WTC11 (cell line): ENCODE results near the gene GJE1. TPM values are rescaled to one million over a fixed set of nuclear protein-coding genes. Genes with fewer than 3 reads are reported as not detected.

Experiments
- ATAC-seq: fragments of 200-7000 bp; cut with Tn5 transposase; 2 replicates; pipeline ENCODE4 v1.10.0; 2021; ENCODE audit warnings: mild to moderate bottlenecking, moderate library complexity
- CTCF ChIA-PET: fragments of 300-600 bp; sonication (Branson Sonifier 250); formaldehyde crosslinking; loops from one replicate; lab custom pipeline; 2021; ENCODE audit warnings: antibody characterized with exemption; lab: Charles Lee
- POLR2A ChIA-PET: fragments of 350-600 bp; sonication (Branson Sonifier 250); formaldehyde crosslinking; loops from one replicate; lab custom pipeline; 2021; ENCODE audit warnings: antibody characterized with exemption; lab: Charles Lee
- DNase-seq: peaks from one replicate; pipeline ENCODE4 v3.0.0; 2021; ENCODE audit warnings: low spot score
- H3K27ac Mint-ChIP-seq: 2 replicates; pipeline ENCODE4 v1.8.0; 2021; ENCODE audit warnings: mixed read lengths
- H3K27me3 Mint-ChIP-seq: 2 replicates; pipeline ENCODE4 v1.8.0; 2021; ENCODE audit warnings: low read depth, mild to moderate bottlenecking, moderate library complexity, mixed read lengths
- H3K36me3 Mint-ChIP-seq: 2 replicates; pipeline ENCODE4 v1.8.0; 2021; ENCODE audit warnings: mixed read lengths
- H3K4me1 Mint-ChIP-seq: 2 replicates; pipeline ENCODE4 v1.8.0; 2022; ENCODE audit warnings: mixed read lengths
- H3K4me3 Mint-ChIP-seq: 2 replicates; pipeline ENCODE4 v1.8.0; 2021; ENCODE audit warnings: mild to moderate bottlenecking, moderate library complexity, mixed read lengths
- H3K9me3 Mint-ChIP-seq: 2 replicates; pipeline ENCODE4 v1.8.0; 2021; ENCODE audit warnings: mixed read lengths
- ELF4 ChIP-seq: sonication (generic); formaldehyde crosslinking; IDR thresholded peaks from 2 replicates; pipeline ENCODE4 v1.8.1; 2022; ENCODE audit warnings: low read depth, mild to moderate bottlenecking, moderate library complexity, missing genetic modification reagents
- FOXP1 ChIP-seq: sonication (generic); formaldehyde crosslinking; IDR thresholded peaks from 2 replicates; pipeline ENCODE4 v1.8.0; 2022; ENCODE audit warnings: missing genetic modification reagents, mild to moderate bottlenecking, moderate library complexity, borderline replicate concordance
- GABPB1 ChIP-seq: sonication (generic); formaldehyde crosslinking; IDR thresholded peaks from 2 replicates; pipeline ENCODE4 v1.8.1; 2023; ENCODE audit warnings: mild to moderate bottlenecking, missing genetic modification reagents
- JAZF1 ChIP-seq: fragments of 250-450 bp; sonication (Bioruptor Pico); IDR thresholded peaks from 2 replicates; pipeline ENCODE4 v1.9.0; 2021; ENCODE audit warnings: moderate library complexity, mild to moderate bottlenecking, inconsistent platforms
- PREB ChIP-seq: sonication (generic); formaldehyde crosslinking; IDR thresholded peaks from 2 replicates; pipeline ENCODE4 v1.8.1; 2022; ENCODE audit warnings: mild to moderate bottlenecking, missing genetic modification reagents, moderate library complexity, borderline replicate concordance
- SP1 ChIP-seq: sonication (generic); formaldehyde crosslinking; conservative IDR thresholded peaks from 2 replicates; pipeline ENCODE4 v1.8.1; 2022; ENCODE audit warnings: missing genetic modification reagents
- USF2 ChIP-seq: sonication (generic); formaldehyde crosslinking; IDR thresholded peaks from 2 replicates; pipeline ENCODE4 v1.8.1; 2023; ENCODE audit warnings: mild to moderate bottlenecking, missing genetic modification reagents, moderate library complexity
- ZNF138 ChIP-seq: sonication (generic); formaldehyde crosslinking; conservative IDR thresholded peaks from 2 replicates; pipeline ENCODE4 v1.8.1; 2022; ENCODE audit warnings: mild to moderate bottlenecking, moderate library complexity, missing genetic modification reagents
- ZNF219 ChIP-seq: sonication (generic); formaldehyde crosslinking; IDR thresholded peaks from 2 replicates; pipeline ENCODE4 v1.8.0; 2023; ENCODE audit warnings: missing genetic modification reagents, mild to moderate bottlenecking, borderline replicate concordance
- ZNF263 ChIP-seq: sonication (generic); formaldehyde crosslinking; IDR thresholded peaks from 2 replicates; pipeline ENCODE4 v1.8.1; 2022; ENCODE audit warnings: low read depth, mild to moderate bottlenecking, moderate library complexity, missing genetic modification reagents
- ZNF532 ChIP-seq: fragments of 250-450 bp; sonication (Bioruptor Pico); IDR thresholded peaks from 2 replicates; pipeline ENCODE4 v1.9.0; 2021; ENCODE audit warnings: mild to moderate bottlenecking, borderline replicate concordance
- total RNA-seq: library from RNA; stranded (reverse); gene quantifications from 3 replicates; pipeline ENCODE4 v1.2.3, GENCODE V29; 2021
- TF ChIP-seq, protein P1 (sequence below): fragments of 250-450 bp; sonication (Bioruptor Pico); IDR thresholded peaks from 2 replicates; pipeline ENCODE4 v1.8.0; 2021; ENCODE audit warnings: mild to moderate bottlenecking
- TF ChIP-seq, protein P2 (sequence below): sonication (generic); formaldehyde crosslinking; conservative IDR thresholded peaks from 2 replicates; pipeline ENCODE4 v1.8.1; 2022; ENCODE audit warnings: mild to moderate bottlenecking, missing genetic modification reagents
- TF ChIP-seq, protein P3 (sequence below): sonication (generic); formaldehyde crosslinking; IDR thresholded peaks from 2 replicates; pipeline ENCODE4 v1.8.0; 2023; ENCODE audit warnings: mild to moderate bottlenecking, missing genetic modification reagents

The GJE1 gene
- total RNA-seq, 1 experiment from 2014 or later, result not detected

DNA sequence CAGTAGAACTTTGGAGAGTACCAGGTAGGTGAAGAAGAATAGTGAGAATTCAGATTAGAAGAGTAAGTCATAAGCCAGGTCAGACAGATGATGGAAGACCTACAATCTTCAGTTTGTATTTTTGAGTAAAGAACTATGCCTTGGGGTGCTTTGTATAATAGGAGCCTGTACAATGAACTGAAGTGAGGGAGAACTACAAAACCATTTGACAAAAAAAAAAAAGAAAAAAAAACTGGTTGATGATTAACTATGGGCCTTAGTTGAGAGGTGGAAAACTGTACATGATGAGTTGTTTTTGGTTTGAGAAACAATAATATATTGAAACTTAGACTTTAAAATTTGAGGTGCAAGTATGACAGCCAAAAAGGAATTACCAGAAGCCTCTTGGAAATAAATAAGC is 40.0 kb downstream of the GJE1 start (continued):
- TF ChIP-seq, protein P1, sequence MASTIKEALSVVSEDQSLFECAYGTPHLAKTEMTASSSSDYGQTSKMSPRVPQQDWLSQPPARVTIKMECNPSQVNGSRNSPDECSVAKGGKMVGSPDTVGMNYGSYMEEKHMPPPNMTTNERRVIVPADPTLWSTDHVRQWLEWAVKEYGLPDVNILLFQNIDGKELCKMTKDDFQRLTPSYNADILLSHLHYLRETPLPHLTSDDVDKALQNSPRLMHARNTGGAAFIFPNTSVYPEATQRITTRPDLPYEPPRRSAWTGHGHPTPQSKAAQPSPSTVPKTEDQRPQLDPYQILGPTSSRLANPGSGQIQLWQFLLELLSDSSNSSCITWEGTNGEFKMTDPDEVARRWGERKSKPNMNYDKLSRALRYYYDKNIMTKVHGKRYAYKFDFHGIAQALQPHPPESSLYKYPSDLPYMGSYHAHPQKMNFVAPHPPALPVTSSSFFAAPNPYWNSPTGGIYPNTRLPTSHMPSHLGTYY, result no peak
- TF ChIP-seq ZNF532 (CRISPR knock-in tag), result no peak
- no peak for TF ChIP-seq ZNF263 (CRISPR knock-in tag)
- TF ChIP-seq, protein P2, sequence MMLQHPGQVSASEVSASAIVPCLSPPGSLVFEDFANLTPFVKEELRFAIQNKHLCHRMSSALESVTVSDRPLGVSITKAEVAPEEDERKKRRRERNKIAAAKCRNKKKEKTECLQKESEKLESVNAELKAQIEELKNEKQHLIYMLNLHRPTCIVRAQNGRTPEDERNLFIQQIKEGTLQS (CRISPR knock-in tag), result no peak
- no peak for TF ChIP-seq ELF4 (CRISPR knock-in tag)
- no peak for TF ChIP-seq FOXP1 (CRISPR knock-in tag)

DNA sequence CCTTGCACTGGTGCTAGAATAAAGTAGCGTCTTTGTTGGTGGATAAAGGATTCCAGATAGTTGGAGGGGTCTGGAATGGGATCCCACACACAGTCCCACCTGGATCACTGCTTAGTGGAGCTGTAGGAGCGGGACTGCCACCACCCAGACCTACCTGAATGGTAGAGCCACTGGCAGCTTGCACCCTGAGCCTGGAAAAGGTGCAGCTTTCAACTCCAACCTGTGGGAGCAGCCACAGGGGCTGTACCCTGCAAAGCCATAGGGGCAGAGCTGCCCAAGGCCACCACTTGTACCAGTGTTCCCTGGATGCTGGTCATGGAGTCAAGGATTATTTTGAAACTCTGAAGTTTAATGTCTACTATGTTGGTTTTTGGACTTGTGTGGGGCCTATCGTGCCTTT is 41.3 kb downstream of the GJE1 start:
- ChIA-PET CTCF (no interaction called here), POLR2A (no interaction called here)
- H3K27me3 Mint-ChIP-seq, result no peaks in the 10 kb centered on the region
- no peak overlapping the region for H3K27ac Mint-ChIP-seq
- no peak for DNase-seq
- no peaks in the 10 kb centered on the region for H3K9me3 Mint-ChIP-seq
- H3K4me1 Mint-ChIP-seq, result no peaks in the 10 kb centered on the region
- no peak for TF ChIP-seq JAZF1 (CRISPR knock-in tag)
- no peak for TF ChIP-seq SP1
- TF ChIP-seq GABPB1 (CRISPR knock-in tag), result no peak
- no peak for TF ChIP-seq ELF4 (CRISPR knock-in tag)
- TF ChIP-seq, protein P3, sequence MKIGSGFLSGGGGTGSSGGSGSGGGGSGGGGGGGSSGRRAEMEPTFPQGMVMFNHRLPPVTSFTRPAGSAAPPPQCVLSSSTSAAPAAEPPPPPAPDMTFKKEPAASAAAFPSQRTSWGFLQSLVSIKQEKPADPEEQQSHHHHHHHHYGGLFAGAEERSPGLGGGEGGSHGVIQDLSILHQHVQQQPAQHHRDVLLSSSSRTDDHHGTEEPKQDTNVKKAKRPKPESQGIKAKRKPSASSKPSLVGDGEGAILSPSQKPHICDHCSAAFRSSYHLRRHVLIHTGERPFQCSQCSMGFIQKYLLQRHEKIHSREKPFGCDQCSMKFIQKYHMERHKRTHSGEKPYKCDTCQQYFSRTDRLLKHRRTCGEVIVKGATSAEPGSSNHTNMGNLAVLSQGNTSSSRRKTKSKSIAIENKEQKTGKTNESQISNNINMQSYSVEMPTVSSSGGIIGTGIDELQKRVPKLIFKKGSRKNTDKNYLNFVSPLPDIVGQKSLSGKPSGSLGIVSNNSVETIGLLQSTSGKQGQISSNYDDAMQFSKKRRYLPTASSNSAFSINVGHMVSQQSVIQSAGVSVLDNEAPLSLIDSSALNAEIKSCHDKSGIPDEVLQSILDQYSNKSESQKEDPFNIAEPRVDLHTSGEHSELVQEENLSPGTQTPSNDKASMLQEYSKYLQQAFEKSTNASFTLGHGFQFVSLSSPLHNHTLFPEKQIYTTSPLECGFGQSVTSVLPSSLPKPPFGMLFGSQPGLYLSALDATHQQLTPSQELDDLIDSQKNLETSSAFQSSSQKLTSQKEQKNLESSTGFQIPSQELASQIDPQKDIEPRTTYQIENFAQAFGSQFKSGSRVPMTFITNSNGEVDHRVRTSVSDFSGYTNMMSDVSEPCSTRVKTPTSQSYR (CRISPR knock-in tag), result no peak
- TF ChIP-seq, protein P2 (CRISPR knock-in tag), result no peak
- no peak for TF ChIP-seq PREB
- TF ChIP-seq USF2 (CRISPR knock-in tag), result no peak
- TF ChIP-seq, protein P1, result no peak
- no peak for TF ChIP-seq ZNF219 (CRISPR knock-in tag)
- TF ChIP-seq ZNF138, result no peak
- TF ChIP-seq, all 79 proteins: peak for 0
- no peak; the same call in 1 of the 2 replicates for ATAC-seq
- no peak overlapping the region for H3K4me3 Mint-ChIP-seq
- H3K36me3 Mint-ChIP-seq, result peaks cover 36% of the 10 kb centered on the region
